ENCODE data around the gene CNTNAP3B.
"Not testable (repeated sequence)": the region's sequence is repeated elsewhere in the genome, so short reads cannot be mapped to it uniquely, and the experiment has no call there.

CNTNAP3B gene

DNA sequence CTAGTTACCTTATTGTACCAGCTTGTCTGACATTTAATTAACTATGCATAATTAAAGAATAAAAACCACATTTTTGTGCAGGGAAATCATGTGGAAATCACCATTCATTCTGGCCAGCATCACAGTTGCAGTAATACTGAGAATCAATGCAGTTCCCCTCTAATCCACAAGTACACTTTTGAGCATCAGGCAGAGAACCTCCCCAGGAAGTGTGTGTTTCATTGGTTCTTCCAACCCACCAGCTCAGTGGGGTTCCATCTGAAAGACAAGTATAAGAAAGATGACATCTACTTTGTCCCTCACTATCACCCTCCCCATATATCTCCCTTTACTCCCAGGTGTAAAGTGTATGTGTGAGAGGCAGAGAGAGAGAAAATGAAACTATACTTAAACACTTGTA, 191.1 kb downstream of the CNTNAP3B start:
- H3K36me3 ChIP-seq (ENCODE audit: insufficient read depth, low read length); H3K4me1 ChIP-seq (ENCODE audit: insufficient read depth, low read length); ATAC-seq (ENCODE audit: insufficient read depth, low read depth): not testable (repeated sequence)

GRCh38 chr9:41935727-41936126, 193.5 kb downstream of the CNTNAP3B start:
- H3K27me3 ChIP-seq (ENCODE audit: insufficient read depth, low read length, poor library complexity); H3K4me3 ChIP-seq (ENCODE audit: low read depth in 1 of 2, low read length in 2 of 2); ATAC-seq (ENCODE audit: insufficient read depth, low read depth); H3K4me1 ChIP-seq (ENCODE audit: insufficient read depth, low read length); H3K9ac ChIP-seq (ENCODE audit: low read depth, low read length); H3K79me2 ChIP-seq (ENCODE audit: insufficient read depth, low read length); H3K36me3 ChIP-seq (ENCODE audit: insufficient read depth, low read length); H3K4me2 ChIP-seq (ENCODE audit: insufficient read depth, low read length); H3K27ac ChIP-seq (ENCODE audit: low read length); DNase-seq; H4K20me1 ChIP-seq (ENCODE audit: insufficient read depth, low read length); H2AFZ ChIP-seq (ENCODE audit: low read depth, low read length); H3K9me3 ChIP-seq (ENCODE audit: insufficient read depth, low read length, severe bottlenecking): not testable (repeated sequence)

More for the DNA sequence above, 191.1 kb downstream of the CNTNAP3B start:
- not testable (repeated sequence) for H3K4me3 ChIP-seq (ENCODE audit: low read depth in 1 of 2, low read length in 2 of 2); H3K9ac ChIP-seq (ENCODE audit: low read depth, low read length); H3K27me3 ChIP-seq (ENCODE audit: insufficient read depth, low read length, poor library complexity); H3K4me2 ChIP-seq (ENCODE audit: insufficient read depth, low read length); H3K79me2 ChIP-seq (ENCODE audit: insufficient read depth, low read length); H2AFZ ChIP-seq (ENCODE audit: low read depth, low read length); H3K9me3 ChIP-seq (ENCODE audit: insufficient read depth, low read length, severe bottlenecking); H4K20me1 ChIP-seq (ENCODE audit: insufficient read depth, low read length); DNase-seq; H3K27ac ChIP-seq (ENCODE audit: low read length)

DNA sequence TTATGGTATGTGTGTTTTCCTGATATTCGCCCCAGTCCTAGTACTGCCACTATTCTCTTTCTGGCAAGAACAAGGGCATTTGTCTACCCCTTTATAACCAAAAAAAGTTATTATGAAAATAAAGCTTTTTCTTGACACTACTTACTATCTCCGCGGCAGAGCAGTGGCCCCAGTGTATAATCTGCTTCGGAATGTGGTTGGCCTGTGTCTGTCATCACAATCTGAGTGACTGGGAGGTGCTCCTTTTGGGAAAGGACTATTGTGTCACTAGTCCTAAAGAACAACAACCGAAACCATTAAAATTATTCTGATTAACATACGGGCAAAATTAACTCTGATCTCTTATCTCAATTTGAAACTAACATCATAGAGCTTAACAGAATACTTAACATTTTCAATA, 200.1 kb downstream of the CNTNAP3B start:
- H3K9ac ChIP-seq (ENCODE audit: low read depth, low read length); H4K20me1 ChIP-seq (ENCODE audit: insufficient read depth, low read length); H3K79me2 ChIP-seq (ENCODE audit: insufficient read depth, low read length); H3K4me2 ChIP-seq (ENCODE audit: insufficient read depth, low read length); H2AFZ ChIP-seq (ENCODE audit: low read depth, low read length); H3K36me3 ChIP-seq (ENCODE audit: insufficient read depth, low read length); H3K9me3 ChIP-seq (ENCODE audit: insufficient read depth, low read length, severe bottlenecking); ATAC-seq (ENCODE audit: insufficient read depth, low read depth); H3K4me3 ChIP-seq (ENCODE audit: low read depth in 1 of 2, low read length in 2 of 2); H3K27me3 ChIP-seq (ENCODE audit: insufficient read depth, low read length, poor library complexity); DNase-seq; H3K4me1 ChIP-seq (ENCODE audit: insufficient read depth, low read length); H3K27ac ChIP-seq (ENCODE audit: low read length): not testable (repeated sequence)

GRCh38 chr9:41917374-41917773, 211.9 kb downstream of the CNTNAP3B start:
- H3K27ac ChIP-seq (ENCODE audit: low read length); ATAC-seq (ENCODE audit: insufficient read depth, low read depth); H3K36me3 ChIP-seq (ENCODE audit: insufficient read depth, low read length); H3K4me2 ChIP-seq (ENCODE audit: insufficient read depth, low read length); H2AFZ ChIP-seq (ENCODE audit: low read depth, low read length); H4K20me1 ChIP-seq (ENCODE audit: insufficient read depth, low read length); H3K4me3 ChIP-seq (ENCODE audit: low read depth in 1 of 2, low read length in 2 of 2); H3K27me3 ChIP-seq (ENCODE audit: insufficient read depth, low read length, poor library complexity); H3K9ac ChIP-seq (ENCODE audit: low read depth, low read length); H3K9me3 ChIP-seq (ENCODE audit: insufficient read depth, low read length, severe bottlenecking); H3K79me2 ChIP-seq (ENCODE audit: insufficient read depth, low read length); H3K4me1 ChIP-seq (ENCODE audit: insufficient read depth, low read length); DNase-seq: not testable (repeated sequence)

DNA sequence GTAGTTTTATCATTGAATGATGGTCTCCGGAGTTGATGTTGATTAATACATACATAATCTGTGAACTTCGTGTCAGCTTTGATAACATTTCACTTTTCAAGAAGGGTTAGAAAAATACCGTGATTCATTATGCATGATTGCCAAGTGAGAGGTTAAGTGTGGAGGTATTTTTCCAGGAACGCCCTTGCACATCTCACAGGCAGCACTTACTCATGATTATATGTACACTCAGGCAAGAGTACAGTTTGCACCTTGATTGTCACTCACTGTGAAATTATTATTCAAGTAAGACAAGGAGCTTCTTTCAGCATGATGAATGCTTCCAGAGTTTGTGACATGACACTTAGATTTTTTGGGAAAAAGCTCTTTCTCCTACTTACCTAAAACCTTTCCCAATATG, 223.7 kb downstream of the CNTNAP3B start:
- not testable (repeated sequence) for H3K4me1 ChIP-seq (ENCODE audit: insufficient read depth, low read length); DNase-seq; H3K4me3 ChIP-seq (ENCODE audit: low read depth in 1 of 2, low read length in 2 of 2); H3K9me3 ChIP-seq (ENCODE audit: insufficient read depth, low read length, severe bottlenecking); H3K4me2 ChIP-seq (ENCODE audit: insufficient read depth, low read length); H3K9ac ChIP-seq (ENCODE audit: low read depth, low read length); H3K27ac ChIP-seq (ENCODE audit: low read length); ATAC-seq (ENCODE audit: insufficient read depth, low read depth); H3K79me2 ChIP-seq (ENCODE audit: insufficient read depth, low read length); H3K36me3 ChIP-seq (ENCODE audit: insufficient read depth, low read length); H2AFZ ChIP-seq (ENCODE audit: low read depth, low read length); H4K20me1 ChIP-seq (ENCODE audit: insufficient read depth, low read length); H3K27me3 ChIP-seq (ENCODE audit: insufficient read depth, low read length, poor library complexity)

GRCh38 chr9:41902762-41903161, 226.5 kb downstream of the CNTNAP3B start:
- not testable (repeated sequence) for H3K79me2 ChIP-seq (ENCODE audit: insufficient read depth, low read length); H3K9ac ChIP-seq (ENCODE audit: low read depth, low read length); H3K27ac ChIP-seq (ENCODE audit: low read length); ATAC-seq (ENCODE audit: insufficient read depth, low read depth); H4K20me1 ChIP-seq (ENCODE audit: insufficient read depth, low read length); H3K4me2 ChIP-seq (ENCODE audit: insufficient read depth, low read length); H2AFZ ChIP-seq (ENCODE audit: low read depth, low read length); H3K4me1 ChIP-seq (ENCODE audit: insufficient read depth, low read length); H3K4me3 ChIP-seq (ENCODE audit: low read depth in 1 of 2, low read length in 2 of 2); H3K36me3 ChIP-seq (ENCODE audit: insufficient read depth, low read length); H3K27me3 ChIP-seq (ENCODE audit: insufficient read depth, low read length, poor library complexity); DNase-seq; H3K9me3 ChIP-seq (ENCODE audit: insufficient read depth, low read length, severe bottlenecking)

DNA sequence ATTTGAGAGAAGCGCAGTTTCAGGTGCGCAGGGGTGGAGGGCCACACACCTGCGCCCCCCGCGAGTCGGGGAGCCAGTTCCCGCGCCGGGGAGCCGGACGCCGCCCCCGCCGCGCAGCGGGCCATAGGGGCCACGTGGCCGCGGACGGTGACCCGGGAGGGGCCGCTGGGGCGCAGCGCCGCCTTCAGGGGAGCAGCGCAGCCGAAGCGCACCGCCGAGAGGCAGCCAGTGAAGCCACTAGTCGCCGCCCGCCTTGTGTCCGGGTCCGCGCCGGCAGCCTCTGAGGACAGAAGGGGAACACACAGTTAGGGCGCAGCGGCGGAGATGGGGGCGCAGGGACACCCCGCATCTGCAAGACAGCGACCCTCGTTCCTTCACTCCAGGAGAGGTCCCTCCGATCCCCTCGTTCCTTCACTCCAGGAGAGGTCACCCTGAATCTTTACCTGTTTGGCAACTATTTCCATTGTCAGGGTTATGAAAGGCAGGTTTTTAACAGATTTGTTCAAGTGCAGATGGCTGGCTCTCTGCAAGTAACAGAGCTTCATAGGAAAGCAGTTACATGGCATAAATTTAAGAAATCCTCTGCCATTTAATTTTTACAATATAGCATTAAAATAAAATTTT, 230.4 kb downstream of the CNTNAP3B start:
- not testable (repeated sequence) for ATAC-seq (ENCODE audit: insufficient read depth, low read depth); H3K4me3 ChIP-seq (ENCODE audit: low read depth in 1 of 2, low read length in 2 of 2); H3K9ac ChIP-seq (ENCODE audit: low read depth, low read length); H3K36me3 ChIP-seq (ENCODE audit: insufficient read depth, low read length); H4K20me1 ChIP-seq (ENCODE audit: insufficient read depth, low read length); H3K27me3 ChIP-seq (ENCODE audit: insufficient read depth, low read length, poor library complexity); H3K9me3 ChIP-seq (ENCODE audit: insufficient read depth, low read length, severe bottlenecking); H3K27ac ChIP-seq (ENCODE audit: low read length); H3K79me2 ChIP-seq (ENCODE audit: insufficient read depth, low read length); H3K4me2 ChIP-seq (ENCODE audit: insufficient read depth, low read length); DNase-seq; H3K4me1 ChIP-seq (ENCODE audit: insufficient read depth, low read length); H2AFZ ChIP-seq (ENCODE audit: low read depth, low read length)

DNA sequence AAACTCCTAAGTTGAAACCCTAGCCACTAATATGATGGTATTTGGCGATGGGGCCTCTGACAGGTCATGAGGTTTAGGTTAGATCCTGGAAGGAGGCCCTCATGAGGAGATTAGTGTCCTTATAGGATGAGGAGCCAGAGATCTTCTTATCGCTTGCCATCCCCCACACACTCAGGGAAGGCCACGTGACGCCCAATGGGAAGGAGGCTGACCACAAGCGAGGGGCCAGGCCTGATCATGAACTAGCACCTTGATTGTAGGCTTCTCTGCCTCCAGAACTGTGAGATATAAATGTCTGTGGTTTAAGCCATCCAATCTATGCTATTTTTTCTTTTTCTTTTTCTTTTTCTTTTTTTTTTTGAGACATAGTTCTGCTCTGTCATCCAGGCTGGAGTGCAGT, 254.7 kb downstream of the CNTNAP3B start:
- not testable (repeated sequence) for H2AFZ ChIP-seq (ENCODE audit: low read depth, low read length); H3K27ac ChIP-seq (ENCODE audit: low read length); H3K36me3 ChIP-seq (ENCODE audit: insufficient read depth, low read length); H4K20me1 ChIP-seq (ENCODE audit: insufficient read depth, low read length); ATAC-seq (ENCODE audit: insufficient read depth, low read depth); H3K79me2 ChIP-seq (ENCODE audit: insufficient read depth, low read length); DNase-seq; H3K9ac ChIP-seq (ENCODE audit: low read depth, low read length); H3K9me3 ChIP-seq (ENCODE audit: insufficient read depth, low read length, severe bottlenecking); H3K27me3 ChIP-seq (ENCODE audit: insufficient read depth, low read length, poor library complexity); H3K4me1 ChIP-seq (ENCODE audit: insufficient read depth, low read length); H3K4me3 ChIP-seq (ENCODE audit: low read depth in 1 of 2, low read length in 2 of 2); H3K4me2 ChIP-seq (ENCODE audit: insufficient read depth, low read length)
